ENCODE data around the gene LILRB1. TPM values are rescaled to one million over a fixed set of nuclear protein-coding genes. Genes with fewer than 3 reads are reported as not detected.
"Not testable (repeated sequence)": the region's sequence is repeated elsewhere in the genome, so short reads cannot be mapped to it uniquely, and the experiment has no call there.

LILRB1 gene
- total and polyA plus RNA-seq, 2 donors (not counting 3 experiments of a cell fraction or from before 2014, with no cell fraction given), result not detected

- intact Hi-C loops (cut with micrococcal nuclease) (no loop called here), dilution Hi-C loops (cut with MboI; ENCODE audit: extremely low pct_ligation_motif_present, low sequenced_read_pairs) (no loop called here)
- TF ChIP-seq MYC (IDR thresholded peaks at IDR 0.05; ENCODE audit: low read depth, low read length) (no peak), MAX (IDR thresholded peaks at IDR 0.05; ENCODE audit: insufficient read depth, insufficient read length) (no peak), POLR2AphosphoS5 (IDR thresholded peaks at IDR 0.05; ENCODE audit: insufficient read depth, low read depth, low read length) (no peak), POLR2A (IDR thresholded peaks at IDR 0.05; ENCODE audit: low read depth, low read length) (no peak), FOS (IDR thresholded peaks at IDR 0.05; ENCODE audit: borderline replicate concordance, insufficient read depth, low read length) (no peak), GATA2 (IDR thresholded peaks at IDR 0.05; ENCODE audit: insufficient read depth, insufficient read length, low read depth, low read length) (no peak), CTCF (IDR thresholded peaks at IDR 0.05; ENCODE audit: extremely low read depth in 1 of 2, insufficient read depth in 1 of 2, low read depth in 1 of 2, low read length in 2 of 2) (no peak), JUN (IDR thresholded peaks at IDR 0.05; ENCODE audit: borderline replicate concordance, insufficient read depth, insufficient read length, low read depth) (no peak), EZH2 (IDR thresholded peaks at IDR 0.05; ENCODE audit: borderline replicate concordance, low read depth, low read length, severe bottlenecking) (no peak)
- no peak overlapping the region for H3K4me2 ChIP-seq (ENCODE audit: insufficient read depth, low read length)
- no peaks in the 10 kb centered on the region for H4K20me1 ChIP-seq (replicated peaks; ENCODE audit: control insufficient read depth, extremely low read depth, insufficient read depth, low read length)
- H3K9me1 ChIP-seq (replicated peaks; ENCODE audit: control insufficient read depth, extremely low read depth, insufficient read depth, low read length), result no peaks in the 10 kb centered on the region
- no peaks in the 10 kb centered on the region for H3K36me3 ChIP-seq (ENCODE audit: control insufficient read depth in 2 of 2, extremely low read depth in 1 of 2, insufficient read depth in 2 of 2, low read length in 2 of 2)
- H3K9ac ChIP-seq (replicated peaks; ENCODE audit: extremely low read depth, insufficient read depth, low read length), result no peak overlapping the region
- no peaks in the 10 kb centered on the region for H3K4me1 ChIP-seq (ENCODE audit: control insufficient read depth, extremely low read depth, insufficient read depth, low read length)
- FAIRE-seq, result no peak
- H2AFZ ChIP-seq (ENCODE audit: low read depth, low read length), result no peak overlapping the region
- H3K27me3 ChIP-seq (ENCODE audit: control insufficient read depth in 2 of 2, insufficient read depth in 2 of 2, low read length in 2 of 2), result no peaks in the 10 kb centered on the region
- no peaks in the 10 kb centered on the region for H3K9me3 ChIP-seq (replicated peaks; ENCODE audit: control insufficient read depth, insufficient read depth, low read length)
- H3K27ac ChIP-seq (ENCODE audit: insufficient read depth, low read depth, low read length), result no peak overlapping the region
- ChIA-PET CTCF (interaction anchor here (1.3 kb wide), 1 partner anchor 52 kb away, joined by 3 read pairs; no protein-coding TSS in a partner anchor), POLR2A (no interaction called here)
- H3K79me2 ChIP-seq (ENCODE audit: control insufficient read depth, insufficient read depth, low read length), result no peaks in the 10 kb centered on the region
- no TSS peak for BruUV-seq (replicated peaks)
- no peak overlapping the region for H3K4me3 ChIP-seq (replicated peaks in 1 of 3; ENCODE audit: insufficient read depth in 1 of 3, low read depth in 1 of 3, low read length in 3 of 3)
- no peak for DNase-seq (ENCODE audit: low read depth, low spot score)
These were observed 7.9 kb upstream of the LILRB1 start for GRCh38 chr19:54622431-54622830.

- H3K9me3 ChIP-seq (replicated peaks; ENCODE audit: control insufficient read depth, insufficient read depth, low read length); BruUV-seq (replicated peaks); H3K4me3 ChIP-seq (replicated peaks in 1 of 3; ENCODE audit: insufficient read depth in 1 of 3, low read depth in 1 of 3, low read length in 3 of 3); dilution Hi-C loops (cut with MboI; ENCODE audit: extremely low pct_ligation_motif_present, low sequenced_read_pairs); CTCF ChIA-PET; H3K4me1 ChIP-seq (ENCODE audit: control insufficient read depth, extremely low read depth, insufficient read depth, low read length); H3K27ac ChIP-seq (ENCODE audit: insufficient read depth, low read depth, low read length); H3K4me2 ChIP-seq (ENCODE audit: insufficient read depth, low read length); H4K20me1 ChIP-seq (replicated peaks; ENCODE audit: control insufficient read depth, extremely low read depth, insufficient read depth, low read length); H2AFZ ChIP-seq (ENCODE audit: low read depth, low read length); POLR2A ChIA-PET; H3K9ac ChIP-seq (replicated peaks; ENCODE audit: extremely low read depth, insufficient read depth, low read length); H3K36me3 ChIP-seq (ENCODE audit: control insufficient read depth in 2 of 2, extremely low read depth in 1 of 2, insufficient read depth in 2 of 2, low read length in 2 of 2); intact Hi-C loops (cut with micrococcal nuclease); DNase-seq (ENCODE audit: low read depth, low spot score); H3K27me3 ChIP-seq (ENCODE audit: control insufficient read depth in 2 of 2, insufficient read depth in 2 of 2, low read length in 2 of 2); H3K9me1 ChIP-seq (replicated peaks; ENCODE audit: control insufficient read depth, extremely low read depth, insufficient read depth, low read length); H3K79me2 ChIP-seq (ENCODE audit: control insufficient read depth, insufficient read depth, low read length): not testable (repeated sequence)
- FAIRE-seq, result peak; percentile 63
These were observed 6.0 kb upstream of the LILRB1 start for GRCh38 chr19:54624234-54624633.
